Measurements from ENCODE around the gene ENC1. TPM values are rescaled to one million over a fixed set of nuclear protein-coding genes. Genes with fewer than 3 reads are reported as not detected.

The ENC1 gene
- total RNA-seq, 4 donors from 2014 or later: 14.9 to 26.9 (median 22.0) TPM

GRCh38 chr5:74643111-74643562, 2.6 kb upstream of the ENC1 start:
- 45 to 48% methylated on average over 3 to 4 of the region's 4 CpGs for WGBS, 2 donors (ENCODE audit: low coverage in 1 of 2)
- DNase-seq: no peak
- in situ Hi-C loops (cut with MboI; ENCODE audit: low pct_ligation_motif_present in 1 of 4, low pct_unique_long_range_greater_than_20kb in 1 of 4, low sequenced_read_pairs in 3 of 4): loop anchor here (10.0 to 25.0 kb wide), 7 partner anchors 231 to 1048 kb away; no protein-coding TSS in a partner anchor

GRCh38 chr5:74642543-74642863, 2.0 kb upstream of the ENC1 start:
- no peak for DNase-seq
- Histone ChIP-seq H3K36me3 (no peaks in the 10 kb centered on the region), H3K9me3 (no peaks in the 10 kb centered on the region), H3K4me1 (peaks cover 3 to 27% (median 14%) of the 10 kb centered on the region in 4 donors), H3K4me3 (no peak overlapping the region), H3K27me3 (no peaks in the 10 kb centered on the region), H3K27ac (peak overlapping the region in 2 of 4 donors; percentile 92 to 93)
- intact Hi-C loops (cut with DNase I; ENCODE audit: low total_unique reads): loop anchor here (5.0 kb wide), 1 partner anchor 605 kb away; no protein-coding TSS in a partner anchor
- TF ChIP-seq EP300 (IDR thresholded peaks at IDR 0.05; ENCODE audit: low read depth): no peak
- TF ChIP-seq CTCF (IDR thresholded peaks at IDR 0.05): no peak
- no peak for TF ChIP-seq POLR2A (IDR thresholded peaks at IDR 0.05)
- TF ChIP-seq POLR2AphosphoS5 (IDR thresholded peaks at IDR 0.05): no peak
- 74% methylated on average over 6 of the region's 6 CpGs; no CpG with 5 or more reads in 1 of the 2 donors for WGBS, 2 donors (ENCODE audit: low coverage in 1 of 2)
- in situ Hi-C loops (cut with MboI; ENCODE audit: low pct_ligation_motif_present in 1 of 4, low pct_unique_long_range_greater_than_20kb in 1 of 4, low sequenced_read_pairs in 3 of 4): loop anchor here (10.0 to 25.0 kb wide), 7 partner anchors 230 to 1048 kb away; no protein-coding TSS in a partner anchor

More at GRCh38 chr5:74643111-74643562, 2.6 kb upstream of the ENC1 start:
- intact Hi-C loops (cut with DNase I; ENCODE audit: low total_unique reads): loop anchor here (5.0 kb wide), 1 partner anchor 606 kb away; no protein-coding TSS in a partner anchor
- Histone ChIP-seq H3K9me3 (no peaks in the 10 kb centered on the region), H3K4me1 (peaks cover 3 to 21% (median 9%) of the 10 kb centered on the region in 4 donors), H3K36me3 (no peaks in the 10 kb centered on the region), H3K27ac (peak overlapping the region in 1 of 4 donors; percentile 1), H3K4me3 (no peak overlapping the region), H3K27me3 (no peaks in the 10 kb centered on the region)
- peak in 1 of 3 donors; percentile 30 for TF ChIP-seq POLR2AphosphoS5 (IDR thresholded peaks at IDR 0.05)
- TF ChIP-seq EP300 (IDR thresholded peaks at IDR 0.05; ENCODE audit: low read depth): no peak

GRCh38 chr5:74641735-74642542, 1.4 kb upstream of the ENC1 start:
- Histone ChIP-seq H3K4me1 (peaks cover 3 to 33% (median 14%) of the 10 kb centered on the region in 4 donors), H3K9me3 (no peaks in the 10 kb centered on the region), H3K27ac (peak overlapping the region; percentile 90 to 93 (median 92)), H3K36me3 (no peaks in the 10 kb centered on the region), H3K4me3 (peak overlapping the region; percentile 50 to 74 (median 56)), H3K27me3 (no peaks in the 10 kb centered on the region)
- peak; percentile 52 for DNase-seq
- WGBS, 2 donors (ENCODE audit: low coverage in 1 of 2): 0 to 7% methylated on average over 6 to 27 of the region's 28 CpGs
- intact Hi-C loops (cut with DNase I; ENCODE audit: low total_unique reads): loop anchor here (5.0 kb wide), 1 partner anchor 605 kb away; no protein-coding TSS in a partner anchor
- TF ChIP-seq POLR2AphosphoS5 (IDR thresholded peaks at IDR 0.05) (peak in 1 of 3 donors; percentile 9), POLR2A (IDR thresholded peaks at IDR 0.05) (no peak), CTCF (IDR thresholded peaks at IDR 0.05) (peak; percentile 39 to 80 (median 59)), EP300 (IDR thresholded peaks at IDR 0.05; ENCODE audit: low read depth) (no peak)
- in situ Hi-C loops (cut with MboI; ENCODE audit: low pct_ligation_motif_present in 1 of 4, low pct_unique_long_range_greater_than_20kb in 1 of 4, low sequenced_read_pairs in 3 of 4): loop anchor here (10.0 to 25.0 kb wide), 7 partner anchors 230 to 1047 kb away; no protein-coding TSS in a partner anchor

GRCh38 chr5:74640954-74641734, 616 bp upstream of the ENC1 start:
- Histone ChIP-seq H3K4me1 (peaks cover 3 to 38% (median 14%) of the 10 kb centered on the region in 4 donors), H3K4me3 (peak overlapping the region; percentile 50 to 74 (median 56)), H3K36me3 (no peaks in the 10 kb centered on the region), H3K9me3 (no peaks in the 10 kb centered on the region), H3K27me3 (no peaks in the 10 kb centered on the region), H3K27ac (peak overlapping the region; percentile 90 to 93 (median 92))
- DNase-seq: peak; percentile 93
- intact Hi-C loops (cut with DNase I; ENCODE audit: low total_unique reads): loop anchor here (5.0 kb wide), 1 partner anchor 604 kb away; no protein-coding TSS in a partner anchor
- 1 to 2% methylated on average over 8 to 47 of the region's 47 CpGs for WGBS, 2 donors (ENCODE audit: low coverage in 1 of 2)
- peak; percentile 62 to 80 (median 67) for TF ChIP-seq POLR2AphosphoS5 (IDR thresholded peaks at IDR 0.05)
- TF ChIP-seq CTCF (IDR thresholded peaks at IDR 0.05): no peak
- TF ChIP-seq POLR2A (IDR thresholded peaks at IDR 0.05): no peak
- no peak for TF ChIP-seq EP300 (IDR thresholded peaks at IDR 0.05; ENCODE audit: low read depth)
- in situ Hi-C loops (cut with MboI; ENCODE audit: low pct_ligation_motif_present in 1 of 4, low pct_unique_long_range_greater_than_20kb in 1 of 4, low sequenced_read_pairs in 3 of 4): loop anchor here (10.0 to 25.0 kb wide), 7 partner anchors 229 to 1046 kb away; no protein-coding TSS in a partner anchor
